Measurements from ENCODE around the gene RTP1.

DNA sequence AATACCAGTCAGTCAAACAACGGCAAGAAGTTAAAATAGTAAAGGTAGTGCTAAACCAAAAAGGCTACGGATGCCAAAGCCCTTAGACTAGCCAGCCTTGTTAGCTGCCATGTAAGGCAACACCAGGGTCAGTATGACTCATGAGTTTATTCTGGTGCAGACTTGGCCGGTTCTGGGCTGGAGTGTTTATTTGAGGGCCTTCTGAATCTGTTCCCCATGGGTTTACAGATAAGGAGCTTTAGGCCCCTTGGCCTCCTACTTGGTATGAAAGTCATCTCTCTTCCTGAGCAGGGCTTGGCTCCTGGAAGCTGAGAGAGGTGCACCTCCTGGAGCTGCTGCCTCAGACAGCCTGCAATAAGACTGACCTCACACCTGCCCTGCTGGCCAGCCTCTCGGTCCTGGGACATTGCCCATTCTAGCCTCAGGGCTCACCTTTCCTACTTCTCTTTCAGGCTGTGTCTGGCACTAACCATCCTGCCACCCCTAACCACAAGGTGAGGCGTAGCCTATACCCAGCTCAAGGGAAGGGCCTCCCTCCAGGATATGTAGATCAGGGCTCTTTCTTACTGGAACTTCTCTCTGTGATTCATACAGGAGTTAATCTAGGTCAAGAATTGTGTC lies 10.4 kb upstream of the RTP1 start:
- TF ChIP-seq POLR2AphosphoS5 (IDR thresholded peaks at IDR 0.05) (no peak), POLR2A (IDR thresholded peaks at IDR 0.05) (no peak)
- TF ChIP-seq, protein P1, sequence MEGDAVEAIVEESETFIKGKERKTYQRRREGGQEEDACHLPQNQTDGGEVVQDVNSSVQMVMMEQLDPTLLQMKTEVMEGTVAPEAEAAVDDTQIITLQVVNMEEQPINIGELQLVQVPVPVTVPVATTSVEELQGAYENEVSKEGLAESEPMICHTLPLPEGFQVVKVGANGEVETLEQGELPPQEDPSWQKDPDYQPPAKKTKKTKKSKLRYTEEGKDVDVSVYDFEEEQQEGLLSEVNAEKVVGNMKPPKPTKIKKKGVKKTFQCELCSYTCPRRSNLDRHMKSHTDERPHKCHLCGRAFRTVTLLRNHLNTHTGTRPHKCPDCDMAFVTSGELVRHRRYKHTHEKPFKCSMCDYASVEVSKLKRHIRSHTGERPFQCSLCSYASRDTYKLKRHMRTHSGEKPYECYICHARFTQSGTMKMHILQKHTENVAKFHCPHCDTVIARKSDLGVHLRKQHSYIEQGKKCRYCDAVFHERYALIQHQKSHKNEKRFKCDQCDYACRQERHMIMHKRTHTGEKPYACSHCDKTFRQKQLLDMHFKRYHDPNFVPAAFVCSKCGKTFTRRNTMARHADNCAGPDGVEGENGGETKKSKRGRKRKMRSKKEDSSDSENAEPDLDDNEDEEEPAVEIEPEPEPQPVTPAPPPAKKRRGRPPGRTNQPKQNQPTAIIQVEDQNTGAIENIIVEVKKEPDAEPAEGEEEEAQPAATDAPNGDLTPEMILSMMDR (IDR thresholded peaks at IDR 0.05) = no peak

Data from upper lobe of left lung (tissue), 4 donors.